NCI-H2227 treated with DMSO at 0.1 percent for 48 hours (cell line): ENCODE data around the gene MOSMO.
"Not testable (repeated sequence)": the region's sequence is repeated elsewhere in the genome, so short reads cannot be mapped to it uniquely, and the experiment has no call there.

Experiments used
- DNase-seq: peaks from one replicate; lab custom pipeline; 2025; lab: John Stamatoyannopoulos, UW

Gene MOSMO

DNA sequence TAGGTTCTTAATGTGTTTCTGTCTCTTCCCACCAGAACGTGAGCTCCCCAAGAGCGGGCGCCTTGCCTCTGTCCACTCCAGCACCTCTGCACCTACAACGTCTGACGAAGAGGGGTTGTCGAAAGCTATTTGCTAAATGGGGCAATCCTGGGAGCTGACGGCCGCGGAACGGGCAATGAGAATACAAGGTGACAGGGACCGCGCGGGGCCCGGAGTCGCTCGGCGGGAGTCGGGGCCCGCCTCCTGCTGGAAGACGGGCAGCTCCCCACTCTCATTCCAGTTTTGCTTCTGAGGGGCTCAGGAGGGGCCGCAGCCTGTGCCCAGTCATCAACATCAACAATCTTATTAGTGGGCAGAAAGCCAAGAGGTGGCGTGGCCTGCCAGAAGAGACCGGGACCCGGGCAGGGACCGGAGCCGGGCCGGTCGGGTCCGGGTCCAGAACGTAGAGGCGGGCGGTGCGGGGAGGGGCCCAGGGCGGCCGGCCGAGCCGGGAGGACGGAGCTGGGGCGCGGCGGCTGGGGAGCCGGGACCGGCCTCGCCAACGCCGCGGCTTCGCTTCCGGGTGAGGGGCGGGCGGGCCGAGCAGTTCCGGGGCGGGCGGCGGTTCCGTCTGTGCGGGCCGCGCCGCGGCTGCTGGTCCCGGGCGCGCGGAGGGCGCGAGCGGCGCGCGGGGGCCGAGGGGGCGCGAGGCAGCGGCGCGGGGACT, at the start of gene MOSMO:
TSS of gene MOSMO (plus strand) at position 603 of the 706 bp plus-strand sequence. CDS start 191 bp downstream, outside the sequence.
- peak; percentile 67 for DNase-seq

- no peak for DNase-seq
Measured at GRCh38 chr16:21959050-21959449, 48.9 kb upstream of the MOSMO start.

DNA sequence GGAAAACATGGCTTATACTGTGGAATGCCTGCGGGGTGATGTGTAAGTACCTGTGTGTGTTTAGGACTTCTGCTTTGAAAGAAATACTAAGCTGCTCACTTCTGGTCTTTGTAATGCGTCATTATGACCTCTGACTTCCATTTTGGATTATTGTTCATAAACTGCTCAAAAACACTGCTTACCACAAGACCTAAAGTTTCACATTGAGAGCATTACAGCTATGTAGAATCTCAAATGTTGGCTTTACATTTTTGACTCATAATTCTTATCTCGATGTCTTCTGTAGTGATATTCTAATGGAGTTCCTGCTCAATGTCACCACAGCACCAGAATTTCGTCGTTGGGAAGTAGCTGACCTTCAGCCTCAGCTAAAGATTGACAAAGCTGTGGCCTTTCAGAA, 45.4 kb upstream of the MOSMO start:
- DNase-seq = no peak

GRCh38 chr16:21963887-21964286, 44.0 kb upstream of the MOSMO start:
- no peak for DNase-seq

DNA sequence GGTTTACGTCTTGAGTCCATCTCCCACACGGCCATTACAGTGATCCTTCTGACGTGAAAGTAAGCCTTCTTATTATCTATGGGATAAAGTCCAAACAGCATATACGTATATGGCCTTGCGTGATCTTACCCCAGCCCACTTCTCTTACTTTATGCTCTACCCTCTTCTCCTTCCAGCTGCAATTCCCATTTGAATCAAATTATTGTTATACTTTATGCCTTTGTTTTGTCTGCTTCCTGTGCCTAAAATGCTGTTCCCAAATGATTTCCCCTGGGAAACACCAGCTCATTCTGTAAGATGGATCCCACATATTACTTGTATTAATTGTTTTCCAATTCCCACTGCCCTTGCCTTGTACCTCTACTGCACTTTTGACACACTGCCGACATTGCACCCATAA, 43.6 kb upstream of the MOSMO start:
- DNase-seq = no peak

DNA sequence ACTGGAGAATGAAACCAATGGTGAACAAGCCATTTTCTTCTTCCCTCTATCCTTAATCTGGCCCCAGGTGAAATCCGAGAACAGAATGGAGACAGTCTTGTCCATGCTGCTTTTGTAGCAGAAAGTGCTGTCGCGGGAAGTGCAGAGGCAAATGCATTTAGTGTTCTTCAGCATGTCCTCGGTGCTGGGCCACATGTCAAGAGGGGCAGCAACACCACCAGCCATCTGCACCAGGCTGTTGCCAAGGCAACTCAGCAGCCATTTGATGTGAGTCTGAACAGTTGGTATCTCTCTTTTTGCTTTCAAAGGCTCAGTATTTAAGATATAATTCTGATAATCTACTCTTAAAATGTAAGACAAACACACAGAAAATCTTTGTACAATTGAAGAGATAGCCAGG, 36.1 kb upstream of the MOSMO start:
- no peak for DNase-seq

DNA sequence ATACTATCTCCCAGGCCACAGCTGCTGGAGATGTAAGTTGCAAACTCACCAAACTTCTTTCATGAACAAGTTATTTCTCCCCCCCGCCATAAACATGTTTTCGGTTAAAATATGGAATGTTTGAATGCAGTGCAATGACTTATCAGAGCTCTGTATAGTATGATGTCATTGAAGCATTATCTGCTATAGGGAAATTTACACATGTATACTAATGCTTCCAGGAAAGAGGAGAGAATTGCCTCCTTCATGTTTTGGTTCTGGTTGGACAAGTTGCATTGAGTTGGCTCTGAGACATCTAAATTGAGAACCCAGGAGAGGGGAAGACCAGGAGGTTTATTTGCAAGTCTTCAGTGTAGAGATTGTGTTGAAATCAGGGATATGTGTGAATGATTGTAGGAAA, 34.0 kb upstream of the MOSMO start:
- no peak for DNase-seq

DNA sequence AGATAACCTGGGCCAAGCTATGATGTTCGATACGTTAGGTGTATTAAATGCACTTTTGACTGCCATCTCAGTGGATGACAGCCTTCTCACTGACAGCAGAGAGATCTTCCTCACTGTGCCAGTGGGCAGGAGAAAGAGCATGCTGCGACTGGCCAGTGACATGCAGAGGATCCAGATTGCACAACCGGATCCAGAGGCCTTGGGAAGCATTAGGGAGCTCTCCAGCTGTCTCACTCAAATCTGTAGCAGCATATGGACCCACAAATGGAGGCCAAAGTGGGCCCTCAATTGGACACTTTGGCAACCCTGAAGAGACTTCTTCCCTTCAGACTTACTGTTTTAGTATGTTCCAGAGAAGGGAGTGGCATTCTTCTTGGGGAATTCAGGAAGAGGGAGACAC, 27.9 kb upstream of the MOSMO start:
- DNase-seq = no peak

DNA sequence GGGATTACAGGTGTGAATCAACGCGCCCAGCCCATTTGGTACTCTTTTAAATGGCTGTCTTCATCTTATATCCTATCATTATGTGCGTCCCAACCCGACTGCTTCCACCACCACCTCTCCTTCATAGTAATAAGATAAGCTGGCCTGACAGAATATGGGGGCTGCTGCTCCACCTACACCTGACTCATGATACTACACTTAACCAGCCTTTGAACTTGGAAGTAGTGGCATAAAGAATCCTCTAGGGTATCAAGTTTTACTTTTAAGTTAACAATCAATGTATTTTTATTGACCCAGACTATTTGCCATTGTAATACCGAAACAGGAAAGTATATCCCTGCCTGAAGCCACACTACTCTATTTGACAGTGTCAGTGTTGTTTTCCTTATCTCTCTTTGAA, 25.8 kb upstream of the MOSMO start:
- no peak for DNase-seq

DNA sequence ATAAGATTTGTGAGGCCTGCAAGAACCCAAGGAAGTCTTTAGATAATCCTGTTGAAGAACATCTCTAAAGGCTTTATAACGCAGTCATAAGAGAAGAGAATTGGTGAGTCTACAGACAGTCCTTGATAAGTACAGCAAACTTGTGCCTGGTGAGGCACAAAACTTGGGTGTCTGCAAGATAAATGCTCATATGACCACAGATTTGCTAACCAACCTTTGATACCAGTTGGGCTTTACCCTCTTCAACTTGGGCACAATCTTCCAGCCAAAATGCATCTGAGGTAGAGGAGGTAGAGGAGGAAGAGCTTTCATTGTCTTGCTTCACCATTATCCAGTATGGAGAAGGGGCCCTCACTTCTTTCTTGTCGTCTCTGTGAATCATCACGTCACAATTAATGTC, 23.8 kb upstream of the MOSMO start:
- no peak for DNase-seq

DNA sequence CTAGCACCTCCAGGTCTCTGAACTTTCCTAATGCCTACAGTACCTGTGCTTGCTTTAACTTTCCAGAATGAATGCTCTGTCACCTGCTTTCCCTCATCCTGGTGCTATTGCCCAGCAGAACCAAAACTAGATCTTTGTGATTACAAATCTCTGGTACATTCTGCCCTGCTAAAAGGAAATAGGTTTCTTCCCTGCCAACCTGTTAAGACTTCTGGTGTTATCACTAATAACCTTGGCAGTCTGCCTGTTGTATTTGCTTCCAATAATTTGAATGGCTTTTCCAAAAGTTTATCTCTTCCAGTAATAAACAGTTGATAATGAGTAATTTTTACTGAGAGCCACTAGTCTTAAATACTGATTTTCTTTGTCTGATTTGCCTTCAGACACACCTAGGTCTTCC, 22.4 kb upstream of the MOSMO start:
- DNase-seq = no peak

GRCh38 chr16:21986692-21987246, 21.1 kb upstream of the MOSMO start:
- no peak for DNase-seq

GRCh38 chr16:21987498-21987897, 20.4 kb upstream of the MOSMO start:
- DNase-seq = no peak

DNA sequence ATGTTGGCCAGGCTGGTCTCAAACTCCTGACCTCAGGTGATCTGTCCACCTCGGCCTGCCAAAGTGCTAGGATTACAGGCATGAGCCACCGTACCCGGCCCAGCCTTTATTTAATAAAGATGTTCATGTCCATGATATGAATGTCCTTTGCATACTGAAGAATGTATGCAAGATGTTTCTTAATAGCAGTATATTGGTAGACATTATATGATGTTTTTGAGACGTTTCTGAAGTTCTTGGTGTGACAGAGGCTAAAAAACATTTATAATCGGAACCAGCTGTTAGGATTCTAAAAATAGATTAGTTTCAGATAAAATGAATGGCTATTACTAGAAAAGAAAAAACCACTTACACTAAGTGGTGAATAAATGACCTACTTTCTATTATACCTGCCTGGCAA, 18.8 kb upstream of the MOSMO start:
- peak; percentile 27 for DNase-seq

GRCh38 chr16:21989751-21990150, 18.2 kb upstream of the MOSMO start:
- no peak for DNase-seq

- DNase-seq = no peak
Measured at GRCh38 chr16:21990381-21990944, 17.4 kb upstream of the MOSMO start.

DNA sequence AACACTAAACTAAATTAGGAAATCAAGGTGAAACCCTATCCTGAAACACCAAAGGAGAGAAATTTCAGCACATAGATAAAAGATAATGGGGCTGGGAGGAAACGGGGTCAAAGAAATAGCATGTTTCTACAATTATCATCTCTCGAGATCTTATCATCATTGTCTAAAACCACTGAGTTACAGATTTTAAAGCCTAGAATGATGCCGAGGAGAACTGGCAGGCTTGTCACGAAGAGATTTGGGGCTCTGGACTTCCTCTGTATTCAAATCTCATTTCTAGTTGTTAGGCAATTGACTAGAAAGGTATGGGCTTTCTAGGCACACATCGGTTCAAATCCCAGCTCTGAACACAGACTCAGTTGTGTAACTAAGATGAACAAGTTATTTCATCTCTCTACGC, 16.3 kb upstream of the MOSMO start:
- DNase-seq = no peak

DNA sequence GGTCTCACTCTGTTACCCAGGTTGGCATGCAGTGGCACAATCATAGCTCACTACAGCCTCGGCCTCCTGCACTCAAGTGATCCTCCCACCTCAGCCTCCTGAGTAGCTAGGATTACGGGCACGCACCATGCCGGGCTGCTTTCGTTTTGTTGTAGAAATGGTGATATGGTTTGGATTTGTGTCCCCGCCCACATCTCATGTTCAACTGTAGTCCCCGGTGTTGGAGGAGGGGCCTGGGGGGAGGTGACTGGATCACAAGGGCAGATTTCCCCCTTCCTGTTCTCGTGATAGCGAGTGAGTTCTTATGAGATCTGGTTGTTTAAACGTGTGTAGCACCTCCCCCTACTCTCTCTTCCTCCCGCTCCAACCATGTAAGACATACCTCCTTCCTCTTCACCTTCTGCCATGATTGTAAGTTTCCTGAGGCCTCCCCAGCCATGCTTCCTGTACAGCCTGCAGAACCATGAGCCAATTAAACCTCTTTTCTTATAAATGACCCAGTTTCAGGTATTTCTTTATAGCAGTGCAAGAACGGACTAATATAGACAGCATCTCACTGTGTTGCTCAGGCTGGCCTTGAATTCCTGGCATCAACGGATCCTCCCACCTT, 12.9 kb upstream of the MOSMO start:
- no peak for DNase-seq

GRCh38 chr16:21996923-21997696, 10.8 kb upstream of the MOSMO start:
- no peak for DNase-seq

DNA sequence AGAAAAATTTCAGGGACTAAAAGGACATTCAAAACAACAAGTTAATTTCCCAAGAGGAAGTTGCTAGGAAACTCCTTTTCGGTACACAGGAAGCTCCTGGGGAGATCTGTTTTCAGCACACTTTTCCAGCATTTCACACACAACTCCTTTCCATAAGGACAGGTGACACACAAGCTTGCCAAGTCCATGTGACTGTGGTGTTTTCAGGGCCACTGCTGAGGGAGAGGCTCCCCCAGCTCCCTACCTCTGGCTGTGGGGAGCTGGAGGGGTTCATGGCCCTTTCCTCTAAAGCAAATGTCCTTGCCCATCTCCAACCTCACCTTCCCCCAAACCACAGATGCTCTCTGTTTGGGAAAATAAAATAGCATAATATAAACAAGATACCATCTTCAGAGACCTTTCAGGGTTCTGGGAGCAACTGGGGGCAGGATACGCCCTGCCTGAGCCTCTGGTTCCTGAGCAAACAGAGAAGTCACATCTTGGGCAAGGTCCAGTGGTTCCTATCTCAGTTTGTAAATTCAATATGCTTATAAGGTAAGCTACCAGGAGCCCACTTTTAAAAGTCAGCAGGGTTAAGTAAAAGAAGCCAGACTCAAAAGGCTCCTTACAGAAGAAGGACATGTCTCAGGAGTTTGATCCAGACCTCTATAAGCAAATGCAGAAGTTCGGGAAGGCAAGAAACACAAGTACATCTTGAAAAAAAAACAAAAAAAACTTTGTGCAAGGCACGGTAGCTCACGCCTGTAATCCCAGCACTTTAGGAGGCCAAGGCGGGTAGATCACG, 10.0 kb upstream of the MOSMO start:
- DNase-seq = no peak

DNA sequence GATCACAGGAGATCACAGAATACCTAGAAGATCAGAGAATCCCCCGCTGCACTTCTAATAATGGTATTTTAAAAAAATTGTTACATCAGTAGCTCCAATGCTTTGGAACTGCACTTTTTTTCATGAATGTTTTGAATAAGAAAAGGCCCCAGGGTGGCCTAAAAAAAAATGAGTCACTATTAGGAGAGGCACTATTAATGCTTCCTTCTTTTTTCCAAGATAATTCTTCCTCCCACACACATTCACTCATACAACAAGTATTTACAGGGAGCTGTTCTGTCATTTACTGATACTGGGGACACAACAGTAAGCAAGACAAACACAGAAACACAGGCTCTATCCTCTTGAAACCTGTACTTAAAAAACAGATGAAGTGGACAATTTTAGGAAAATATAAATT, 6.3 kb upstream of the MOSMO start:
- DNase-seq = no peak

DNA sequence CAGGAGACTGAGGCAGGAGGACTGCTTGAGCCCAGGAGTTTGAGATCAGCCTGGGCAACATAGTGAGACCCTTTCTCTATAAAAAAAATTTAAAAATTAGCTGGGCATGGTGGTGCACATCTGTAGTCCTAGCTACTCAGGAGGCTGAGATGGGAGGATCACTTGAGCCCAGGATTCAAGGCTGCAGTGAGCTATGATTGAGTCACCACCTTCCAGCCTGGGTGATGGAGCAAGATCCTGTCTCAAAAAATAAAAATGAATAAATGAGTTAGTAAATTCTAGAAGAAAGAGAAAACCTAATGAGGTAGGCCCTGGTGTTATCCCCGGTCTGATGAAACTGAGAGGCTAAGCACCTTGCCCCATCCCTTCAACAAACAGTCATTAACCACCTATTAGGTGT, 5.9 kb upstream of the MOSMO start:
- not testable (repeated sequence) for DNase-seq
